ENCODE results near the gene BCAR1. TPM values are rescaled to one million over a fixed set of nuclear protein-coding genes. Genes with fewer than 3 reads are reported as not detected.

Gene BCAR1
- total RNA-seq, 4 donors from 2014 or later: 26.5 to 39.2 (median 30.9) TPM

GRCh38 chr16:75203096-75203495, 48.3 kb downstream of the BCAR1 start:
- peaks cover 5% of the 10 kb centered on the region for H3K4me1 ChIP-seq
- 92% methylated on average over 12 of the region's 12 CpGs for WGBS

DNA sequence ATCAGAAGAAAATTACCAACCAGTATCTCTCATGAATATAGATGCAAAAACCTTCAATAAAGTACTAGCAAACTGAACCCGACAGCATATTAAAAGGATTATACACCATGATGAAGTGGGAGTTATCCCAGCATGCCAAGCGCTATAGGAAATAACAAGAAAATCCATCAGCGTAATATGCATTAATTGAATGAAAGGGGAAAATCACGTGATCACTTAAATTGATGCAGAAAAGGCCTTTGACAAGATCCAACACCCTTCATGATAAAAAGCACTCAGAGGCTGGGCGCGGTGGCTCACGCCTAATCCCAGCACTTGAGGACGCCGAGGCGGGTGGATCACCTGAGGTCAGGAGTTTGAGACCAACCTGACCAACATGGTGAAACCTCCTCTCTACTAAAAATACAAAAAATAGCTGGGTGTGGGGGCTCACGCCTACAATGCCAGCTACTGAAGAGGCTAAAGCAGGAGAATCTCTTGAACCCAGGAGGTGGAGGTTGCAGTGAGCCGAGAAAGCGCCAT, 49.3 kb downstream of the BCAR1 start:
- H3K4me1 ChIP-seq: peaks cover 8% of the 10 kb centered on the region
- WGBS: 92% methylated on average over 13 of the region's 13 CpGs
- TF ChIP-seq POLR2AphosphoS5 (IDR thresholded peaks at IDR 0.05) (no peak), EP300 (IDR thresholded peaks at IDR 0.05) (no peak), POLR2A (IDR thresholded peaks at IDR 0.05) (no peak)
- TF ChIP-seq, protein P1, sequence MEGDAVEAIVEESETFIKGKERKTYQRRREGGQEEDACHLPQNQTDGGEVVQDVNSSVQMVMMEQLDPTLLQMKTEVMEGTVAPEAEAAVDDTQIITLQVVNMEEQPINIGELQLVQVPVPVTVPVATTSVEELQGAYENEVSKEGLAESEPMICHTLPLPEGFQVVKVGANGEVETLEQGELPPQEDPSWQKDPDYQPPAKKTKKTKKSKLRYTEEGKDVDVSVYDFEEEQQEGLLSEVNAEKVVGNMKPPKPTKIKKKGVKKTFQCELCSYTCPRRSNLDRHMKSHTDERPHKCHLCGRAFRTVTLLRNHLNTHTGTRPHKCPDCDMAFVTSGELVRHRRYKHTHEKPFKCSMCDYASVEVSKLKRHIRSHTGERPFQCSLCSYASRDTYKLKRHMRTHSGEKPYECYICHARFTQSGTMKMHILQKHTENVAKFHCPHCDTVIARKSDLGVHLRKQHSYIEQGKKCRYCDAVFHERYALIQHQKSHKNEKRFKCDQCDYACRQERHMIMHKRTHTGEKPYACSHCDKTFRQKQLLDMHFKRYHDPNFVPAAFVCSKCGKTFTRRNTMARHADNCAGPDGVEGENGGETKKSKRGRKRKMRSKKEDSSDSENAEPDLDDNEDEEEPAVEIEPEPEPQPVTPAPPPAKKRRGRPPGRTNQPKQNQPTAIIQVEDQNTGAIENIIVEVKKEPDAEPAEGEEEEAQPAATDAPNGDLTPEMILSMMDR (IDR thresholded peaks at IDR 0.05): no peak
- H3K36me3 ChIP-seq: no peaks in the 10 kb centered on the region
- no peaks in the 10 kb centered on the region for H3K9me3 ChIP-seq
- no peak overlapping the region for H3K4me3 ChIP-seq
- H3K27ac ChIP-seq: no peak overlapping the region
- DNase-seq (ENCODE audit: low spot score in 2 of 2): peak; percentile 20 to 48
- peaks cover 9% of the 10 kb centered on the region for H3K27me3 ChIP-seq

More at GRCh38 chr16:75203096-75203495, 48.3 kb downstream of the BCAR1 start:
- H3K9me3 ChIP-seq: no peaks in the 10 kb centered on the region
- no peak overlapping the region for H3K27ac ChIP-seq
- peak; percentile 31 to 65 for DNase-seq (ENCODE audit: low spot score in 2 of 2)
- no peak for TF ChIP-seq POLR2A (IDR thresholded peaks at IDR 0.05)
- TF ChIP-seq POLR2AphosphoS5 (IDR thresholded peaks at IDR 0.05): no peak
- TF ChIP-seq EP300 (IDR thresholded peaks at IDR 0.05): no peak
- TF ChIP-seq, protein P1 (IDR thresholded peaks at IDR 0.05): no peak
- H3K27me3 ChIP-seq: peaks cover 3% of the 10 kb centered on the region
- no peaks in the 10 kb centered on the region for H3K36me3 ChIP-seq
- H3K4me3 ChIP-seq: no peak overlapping the region

- peaks cover 3% of the 10 kb centered on the region for H3K4me1 ChIP-seq
- H3K27me3 ChIP-seq: peaks cover 9% of the 10 kb centered on the region
- TF ChIP-seq, protein P1 (IDR thresholded peaks at IDR 0.05): no peak
- no peak for TF ChIP-seq POLR2A (IDR thresholded peaks at IDR 0.05)
- no peak for TF ChIP-seq POLR2AphosphoS5 (IDR thresholded peaks at IDR 0.05)
- TF ChIP-seq EP300 (IDR thresholded peaks at IDR 0.05): no peak
- 48% methylated on average over 15 of the region's 18 CpGs for WGBS
- no peaks in the 10 kb centered on the region for H3K9me3 ChIP-seq
- DNase-seq (ENCODE audit: low spot score in 2 of 2): peak; percentile 62 to 67
- no peaks in the 10 kb centered on the region for H3K36me3 ChIP-seq
- no peak overlapping the region for H3K27ac ChIP-seq
- H3K4me3 ChIP-seq: no peak overlapping the region
Measured at GRCh38 chr16:75198135-75198600, 53.3 kb downstream of the BCAR1 start.

DNA sequence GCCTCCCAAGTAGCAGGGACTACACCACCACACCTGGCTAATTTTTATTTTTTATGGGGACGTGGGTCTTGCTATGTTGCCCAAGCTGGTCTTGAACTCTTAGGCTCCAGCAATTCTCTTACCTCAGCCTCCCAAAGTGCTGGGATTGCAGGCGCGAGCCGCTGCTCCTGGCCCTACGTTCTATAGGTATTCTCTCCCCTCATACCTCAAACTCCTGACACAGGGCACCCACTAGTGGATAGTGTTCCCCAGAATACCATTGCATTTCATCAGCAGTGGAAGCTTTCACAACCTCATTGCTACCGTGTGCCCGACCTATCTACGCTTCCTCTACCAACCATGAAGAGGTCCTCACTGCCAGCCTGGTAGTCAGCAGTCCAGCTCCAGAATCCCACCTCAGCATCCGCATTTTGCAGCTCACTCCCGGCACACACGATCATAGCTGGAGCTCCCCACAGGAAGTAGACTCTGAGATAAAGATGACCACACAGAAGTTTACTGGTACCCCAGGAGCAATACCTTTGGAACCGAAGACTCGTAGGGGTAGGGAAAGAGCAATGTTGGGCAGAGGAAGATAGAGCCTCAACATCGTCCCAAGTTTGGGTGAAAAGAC, 53.8 kb downstream of the BCAR1 start:
- peak; percentile 36 to 38 for DNase-seq (ENCODE audit: low spot score in 2 of 2)
- WGBS: 62% methylated on average over 14 of the region's 14 CpGs

DNA sequence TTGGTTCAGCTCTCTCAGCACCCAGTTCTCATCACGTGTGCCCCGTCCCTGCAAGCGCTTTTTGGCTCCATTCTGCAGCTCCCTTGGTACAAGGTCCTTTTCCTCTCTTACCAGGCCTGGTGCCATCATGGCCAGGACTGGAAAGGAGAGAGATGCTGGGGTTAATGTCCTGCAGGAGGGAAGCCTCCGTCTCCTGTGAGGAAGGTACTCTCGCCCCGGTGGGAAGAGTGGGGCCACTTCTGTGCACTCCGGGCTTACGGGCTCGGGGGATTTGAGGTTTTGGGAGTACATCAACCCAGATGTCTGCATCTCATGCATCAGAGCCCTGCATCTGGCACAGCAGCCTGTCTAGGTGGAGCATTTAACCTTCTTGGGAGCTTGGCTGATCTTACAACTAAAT, 54.6 kb downstream of the BCAR1 start:
- no peaks in the 10 kb centered on the region for H3K36me3 ChIP-seq
- H3K4me3 ChIP-seq: no peak overlapping the region
- H3K27ac ChIP-seq: no peak overlapping the region
- WGBS: 80% methylated on average over 8 of the region's 9 CpGs
- peak in 1 of 2 donors; percentile 37 for DNase-seq (ENCODE audit: low spot score in 2 of 2)
- H3K4me1 ChIP-seq: peaks cover 3% of the 10 kb centered on the region
- TF ChIP-seq POLR2A (IDR thresholded peaks at IDR 0.05) (no peak), EP300 (IDR thresholded peaks at IDR 0.05) (no peak), POLR2AphosphoS5 (IDR thresholded peaks at IDR 0.05) (no peak)
- TF ChIP-seq, protein P1 (IDR thresholded peaks at IDR 0.05): no peak
- H3K9me3 ChIP-seq: no peaks in the 10 kb centered on the region
- peaks cover 9% of the 10 kb centered on the region for H3K27me3 ChIP-seq

More for the DNA sequence above, 53.8 kb downstream of the BCAR1 start:
- H3K27me3 ChIP-seq: peaks cover 9% of the 10 kb centered on the region
- no peak overlapping the region for H3K4me3 ChIP-seq
- H3K9me3 ChIP-seq: no peaks in the 10 kb centered on the region
- no peaks in the 10 kb centered on the region for H3K36me3 ChIP-seq
- peaks cover 3% of the 10 kb centered on the region for H3K4me1 ChIP-seq
- no peak for TF ChIP-seq POLR2AphosphoS5 (IDR thresholded peaks at IDR 0.05)
- no peak for TF ChIP-seq POLR2A (IDR thresholded peaks at IDR 0.05)
- TF ChIP-seq, protein P1 (IDR thresholded peaks at IDR 0.05): no peak
- no peak for TF ChIP-seq EP300 (IDR thresholded peaks at IDR 0.05)
- no peak overlapping the region for H3K27ac ChIP-seq

Measured in suprapubic skin (tissue), 4 donors.